ENCODE data around the gene UNC13D.

DNA sequence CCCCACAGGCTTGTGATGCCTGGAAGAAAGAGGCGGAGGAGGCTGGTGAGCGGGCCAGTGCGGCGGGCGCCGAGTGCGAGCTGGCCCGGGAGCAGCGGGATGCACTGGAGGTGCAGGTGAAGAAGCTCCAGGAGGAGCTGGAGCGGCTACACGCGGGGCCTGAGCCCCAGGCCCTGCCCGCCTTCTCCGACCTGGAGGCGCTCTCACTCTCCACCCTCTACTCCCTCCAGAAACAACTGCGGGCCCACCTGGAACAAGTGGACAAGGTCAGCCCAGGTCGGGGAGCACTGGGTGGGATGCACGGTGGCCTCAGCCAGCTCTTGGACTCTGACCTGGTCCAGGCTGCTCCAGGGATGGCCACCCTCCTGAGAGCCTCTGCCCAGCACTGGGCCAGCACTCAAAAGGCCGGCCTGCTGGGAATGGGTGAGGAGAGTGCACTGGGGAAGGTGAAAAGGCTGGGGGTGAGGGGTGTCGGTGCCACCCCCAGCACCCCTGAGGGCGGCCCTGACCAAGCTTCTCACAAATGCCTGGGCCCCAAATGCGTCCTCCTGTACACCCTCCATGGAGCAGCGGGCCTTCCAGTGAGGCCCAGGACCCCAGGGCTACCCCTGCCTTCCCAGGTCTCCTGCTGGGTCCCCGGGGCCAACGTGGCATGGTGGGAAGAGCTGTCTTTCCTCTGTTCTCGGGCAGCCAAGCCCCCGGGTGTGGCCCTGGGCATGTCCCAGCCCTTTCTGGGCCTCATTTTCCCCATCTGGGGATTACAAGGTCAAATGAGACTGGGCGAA, 20.8 kb downstream of the UNC13D start:
- TF ChIP-seq, protein P1, sequence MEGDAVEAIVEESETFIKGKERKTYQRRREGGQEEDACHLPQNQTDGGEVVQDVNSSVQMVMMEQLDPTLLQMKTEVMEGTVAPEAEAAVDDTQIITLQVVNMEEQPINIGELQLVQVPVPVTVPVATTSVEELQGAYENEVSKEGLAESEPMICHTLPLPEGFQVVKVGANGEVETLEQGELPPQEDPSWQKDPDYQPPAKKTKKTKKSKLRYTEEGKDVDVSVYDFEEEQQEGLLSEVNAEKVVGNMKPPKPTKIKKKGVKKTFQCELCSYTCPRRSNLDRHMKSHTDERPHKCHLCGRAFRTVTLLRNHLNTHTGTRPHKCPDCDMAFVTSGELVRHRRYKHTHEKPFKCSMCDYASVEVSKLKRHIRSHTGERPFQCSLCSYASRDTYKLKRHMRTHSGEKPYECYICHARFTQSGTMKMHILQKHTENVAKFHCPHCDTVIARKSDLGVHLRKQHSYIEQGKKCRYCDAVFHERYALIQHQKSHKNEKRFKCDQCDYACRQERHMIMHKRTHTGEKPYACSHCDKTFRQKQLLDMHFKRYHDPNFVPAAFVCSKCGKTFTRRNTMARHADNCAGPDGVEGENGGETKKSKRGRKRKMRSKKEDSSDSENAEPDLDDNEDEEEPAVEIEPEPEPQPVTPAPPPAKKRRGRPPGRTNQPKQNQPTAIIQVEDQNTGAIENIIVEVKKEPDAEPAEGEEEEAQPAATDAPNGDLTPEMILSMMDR (IDR thresholded peaks at IDR 0.05) = no peak
- TF ChIP-seq POLR2AphosphoS5 (IDR thresholded peaks at IDR 0.05) (no peak), POLR2A (IDR thresholded peaks at IDR 0.05) (no peak)
